ENCODE data around the gene MOB4.

DNA sequence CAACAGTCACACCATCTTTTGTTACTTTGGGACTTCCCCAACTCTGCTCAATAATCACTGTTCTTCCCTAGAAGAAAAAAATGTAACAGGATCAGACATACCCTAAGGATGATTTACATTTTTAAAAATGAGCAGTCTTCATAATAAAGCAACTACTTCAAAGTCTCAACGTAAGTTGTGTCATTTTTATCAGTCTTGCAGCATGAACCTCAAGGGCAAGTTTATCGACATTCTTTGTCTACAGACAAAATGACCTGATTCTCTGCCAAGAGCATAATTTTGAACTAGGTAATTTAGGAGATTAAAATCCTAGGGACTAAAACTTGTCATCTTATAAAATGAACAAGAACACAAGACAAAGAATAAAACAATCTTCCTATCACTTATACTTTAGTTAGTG lies 18.5 kb upstream of the MOB4 start:
- TF ChIP-seq CTCF (IDR thresholded peaks at IDR 0.05) (no peak), POLR2A (IDR thresholded peaks at IDR 0.05) (no peak), POLR2AphosphoS5 (IDR thresholded peaks at IDR 0.05) (no peak)
